ENCODE measurements around the gene MEF2B. TPM values are rescaled to one million over a fixed set of nuclear protein-coding genes. Genes with fewer than 3 reads are reported as not detected.
A peak's percentile ranks its signal among the peaks of the same experiment; 100 is the strongest.

Gene MEF2B
- total and polyA plus RNA-seq, 10 of the 15 experiments (the other 5 are each of a cell fraction or from before 2014, with no cell fraction given) = 0.09 to 33.0 (median 8.9) TPM

DNA sequence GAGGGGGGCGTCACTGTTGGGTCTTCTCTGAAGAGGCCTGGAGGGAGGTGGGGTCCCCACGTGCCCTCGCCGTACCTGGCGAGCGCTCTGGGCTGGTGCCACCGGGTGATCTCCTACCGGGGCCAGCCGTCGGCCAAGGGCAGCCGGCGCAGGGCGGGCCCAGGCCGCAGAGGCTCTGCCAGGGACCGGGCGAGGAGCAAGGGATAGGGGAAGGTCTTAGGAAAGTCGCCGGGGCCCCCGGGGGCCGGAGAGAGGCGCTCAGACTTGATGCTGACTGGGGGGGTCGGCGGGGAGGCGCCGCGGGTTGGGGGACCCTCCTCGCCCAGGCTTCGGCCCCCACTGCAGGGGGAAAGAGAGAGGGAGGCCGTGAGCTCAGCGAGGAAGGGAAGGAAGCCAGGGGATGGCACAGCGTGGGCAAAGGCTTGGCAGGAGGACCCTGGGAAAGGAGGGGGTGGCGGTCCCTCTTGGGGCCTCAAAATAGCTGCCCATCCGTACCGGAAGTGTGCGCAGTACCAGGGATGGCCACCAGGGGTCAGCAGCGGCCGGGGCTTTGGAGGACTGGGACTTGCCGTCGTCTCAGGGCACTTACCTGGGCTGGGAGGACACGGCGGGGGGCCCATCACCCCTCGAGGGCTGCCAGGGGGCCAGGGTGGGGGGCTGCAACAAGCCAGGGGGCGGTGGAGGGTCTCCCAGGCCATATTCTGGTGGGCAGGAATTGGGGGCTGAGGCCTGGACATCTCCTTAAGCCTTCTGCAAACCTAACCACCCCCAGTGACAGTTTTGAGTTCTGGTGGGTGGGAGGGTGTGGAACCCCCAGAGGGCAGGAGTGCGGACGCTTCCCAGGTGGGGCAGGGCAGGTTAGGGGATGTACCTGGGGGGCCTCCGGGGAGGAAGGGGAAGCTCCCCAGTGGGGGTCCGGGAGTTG is 24.1 kb downstream of the MEF2B start (continued):
- TF ChIP-seq STAT3 (IDR thresholded peaks at IDR 0.05; ENCODE audit: low read depth, low read length) = no peak
- no peak for TF ChIP-seq TAF1 (IDR thresholded peaks at IDR 0.05; ENCODE audit: borderline replicate concordance, low read depth, low read length)
- TF ChIP-seq MTA2 (IDR thresholded peaks at IDR 0.05; ENCODE audit: low read depth) = no peak
- TF ChIP-seq TCF12 (IDR thresholded peaks at IDR 0.05; ENCODE audit: low read depth, low read length) = no peak
- peak; percentile 67; the same call in 1 of the 2 replicates for TF ChIP-seq SMARCA5 (IDR thresholded peaks at IDR 0.05)
- TF ChIP-seq, protein P1, sequence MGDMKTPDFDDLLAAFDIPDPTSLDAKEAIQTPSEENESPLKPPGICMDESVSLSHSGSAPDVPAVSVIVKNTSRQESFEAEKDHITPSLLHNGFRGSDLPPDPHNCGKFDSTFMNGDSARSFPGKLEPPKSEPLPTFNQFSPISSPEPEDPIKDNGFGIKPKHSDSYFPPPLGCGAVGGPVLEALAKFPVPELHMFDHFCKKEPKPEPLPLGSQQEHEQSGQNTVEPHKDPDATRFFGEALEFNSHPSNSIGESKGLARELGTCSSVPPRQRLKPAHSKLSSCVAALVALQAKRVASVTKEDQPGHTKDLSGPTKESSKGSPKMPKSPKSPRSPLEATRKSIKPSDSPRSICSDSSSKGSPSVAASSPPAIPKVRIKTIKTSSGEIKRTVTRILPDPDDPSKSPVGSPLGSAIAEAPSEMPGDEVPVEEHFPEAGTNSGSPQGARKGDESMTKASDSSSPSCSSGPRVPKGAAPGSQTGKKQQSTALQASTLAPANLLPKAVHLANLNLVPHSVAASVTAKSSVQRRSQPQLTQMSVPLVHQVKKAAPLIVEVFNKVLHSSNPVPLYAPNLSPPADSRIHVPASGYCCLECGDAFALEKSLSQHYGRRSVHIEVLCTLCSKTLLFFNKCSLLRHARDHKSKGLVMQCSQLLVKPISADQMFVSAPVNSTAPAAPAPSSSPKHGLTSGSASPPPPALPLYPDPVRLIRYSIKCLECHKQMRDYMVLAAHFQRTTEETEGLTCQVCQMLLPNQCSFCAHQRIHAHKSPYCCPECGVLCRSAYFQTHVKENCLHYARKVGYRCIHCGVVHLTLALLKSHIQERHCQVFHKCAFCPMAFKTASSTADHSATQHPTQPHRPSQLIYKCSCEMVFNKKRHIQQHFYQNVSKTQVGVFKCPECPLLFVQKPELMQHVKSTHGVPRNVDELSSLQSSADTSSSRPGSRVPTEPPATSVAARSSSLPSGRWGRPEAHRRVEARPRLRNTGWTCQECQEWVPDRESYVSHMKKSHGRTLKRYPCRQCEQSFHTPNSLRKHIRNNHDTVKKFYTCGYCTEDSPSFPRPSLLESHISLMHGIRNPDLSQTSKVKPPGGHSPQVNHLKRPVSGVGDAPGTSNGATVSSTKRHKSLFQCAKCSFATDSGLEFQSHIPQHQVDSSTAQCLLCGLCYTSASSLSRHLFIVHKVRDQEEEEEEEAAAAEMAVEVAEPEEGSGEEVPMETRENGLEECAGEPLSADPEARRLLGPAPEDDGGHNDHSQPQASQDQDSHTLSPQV (IDR thresholded peaks at IDR 0.05) = no peak
- peak; percentile 98 for TF ChIP-seq RAD21 (IDR thresholded peaks at IDR 0.05; ENCODE audit: insufficient read depth, low read depth, low read length)
- TF ChIP-seq POU2F2 (IDR thresholded peaks at IDR 0.05; ENCODE audit: borderline replicate concordance, low read depth, low read length) = 0 out of 3 replicates have a peak, but pooled peaks have one; percentile 29
- TF ChIP-seq HCFC1 (IDR thresholded peaks at IDR 0.05; ENCODE audit: low read length) = no peak
- TF ChIP-seq, protein P2, sequence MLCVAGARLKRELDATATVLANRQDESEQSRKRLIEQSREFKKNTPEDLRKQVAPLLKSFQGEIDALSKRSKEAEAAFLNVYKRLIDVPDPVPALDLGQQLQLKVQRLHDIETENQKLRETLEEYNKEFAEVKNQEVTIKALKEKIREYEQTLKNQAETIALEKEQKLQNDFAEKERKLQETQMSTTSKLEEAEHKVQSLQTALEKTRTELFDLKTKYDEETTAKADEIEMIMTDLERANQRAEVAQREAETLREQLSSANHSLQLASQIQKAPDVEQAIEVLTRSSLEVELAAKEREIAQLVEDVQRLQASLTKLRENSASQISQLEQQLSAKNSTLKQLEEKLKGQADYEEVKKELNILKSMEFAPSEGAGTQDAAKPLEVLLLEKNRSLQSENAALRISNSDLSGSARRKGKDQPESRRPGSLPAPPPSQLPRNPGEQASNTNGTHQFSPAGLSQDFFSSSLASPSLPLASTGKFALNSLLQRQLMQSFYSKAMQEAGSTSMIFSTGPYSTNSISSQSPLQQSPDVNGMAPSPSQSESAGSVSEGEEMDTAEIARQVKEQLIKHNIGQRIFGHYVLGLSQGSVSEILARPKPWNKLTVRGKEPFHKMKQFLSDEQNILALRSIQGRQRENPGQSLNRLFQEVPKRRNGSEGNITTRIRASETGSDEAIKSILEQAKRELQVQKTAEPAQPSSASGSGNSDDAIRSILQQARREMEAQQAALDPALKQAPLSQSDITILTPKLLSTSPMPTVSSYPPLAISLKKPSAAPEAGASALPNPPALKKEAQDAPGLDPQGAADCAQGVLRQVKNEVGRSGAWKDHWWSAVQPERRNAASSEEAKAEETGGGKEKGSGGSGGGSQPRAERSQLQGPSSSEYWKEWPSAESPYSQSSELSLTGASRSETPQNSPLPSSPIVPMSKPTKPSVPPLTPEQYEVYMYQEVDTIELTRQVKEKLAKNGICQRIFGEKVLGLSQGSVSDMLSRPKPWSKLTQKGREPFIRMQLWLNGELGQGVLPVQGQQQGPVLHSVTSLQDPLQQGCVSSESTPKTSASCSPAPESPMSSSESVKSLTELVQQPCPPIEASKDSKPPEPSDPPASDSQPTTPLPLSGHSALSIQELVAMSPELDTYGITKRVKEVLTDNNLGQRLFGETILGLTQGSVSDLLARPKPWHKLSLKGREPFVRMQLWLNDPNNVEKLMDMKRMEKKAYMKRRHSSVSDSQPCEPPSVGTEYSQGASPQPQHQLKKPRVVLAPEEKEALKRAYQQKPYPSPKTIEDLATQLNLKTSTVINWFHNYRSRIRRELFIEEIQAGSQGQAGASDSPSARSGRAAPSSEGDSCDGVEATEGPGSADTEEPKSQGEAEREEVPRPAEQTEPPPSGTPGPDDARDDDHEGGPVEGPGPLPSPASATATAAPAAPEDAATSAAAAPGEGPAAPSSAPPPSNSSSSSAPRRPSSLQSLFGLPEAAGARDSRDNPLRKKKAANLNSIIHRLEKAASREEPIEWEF (IDR thresholded peaks at IDR 0.05; ENCODE audit: insufficient replicate concordance, low read depth, low read length) = no peak
- TF ChIP-seq, protein P3, sequence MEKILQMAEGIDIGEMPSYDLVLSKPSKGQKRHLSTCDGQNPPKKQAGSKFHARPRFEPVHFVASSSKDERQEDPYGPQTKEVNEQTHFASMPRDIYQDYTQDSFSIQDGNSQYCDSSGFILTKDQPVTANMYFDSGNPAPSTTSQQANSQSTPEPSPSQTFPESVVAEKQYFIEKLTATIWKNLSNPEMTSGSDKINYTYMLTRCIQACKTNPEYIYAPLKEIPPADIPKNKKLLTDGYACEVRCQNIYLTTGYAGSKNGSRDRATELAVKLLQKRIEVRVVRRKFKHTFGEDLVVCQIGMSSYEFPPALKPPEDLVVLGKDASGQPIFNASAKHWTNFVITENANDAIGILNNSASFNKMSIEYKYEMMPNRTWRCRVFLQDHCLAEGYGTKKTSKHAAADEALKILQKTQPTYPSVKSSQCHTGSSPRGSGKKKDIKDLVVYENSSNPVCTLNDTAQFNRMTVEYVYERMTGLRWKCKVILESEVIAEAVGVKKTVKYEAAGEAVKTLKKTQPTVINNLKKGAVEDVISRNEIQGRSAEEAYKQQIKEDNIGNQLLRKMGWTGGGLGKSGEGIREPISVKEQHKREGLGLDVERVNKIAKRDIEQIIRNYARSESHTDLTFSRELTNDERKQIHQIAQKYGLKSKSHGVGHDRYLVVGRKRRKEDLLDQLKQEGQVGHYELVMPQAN (conservative IDR thresholded peaks at IDR 0.05) = no peak
- no peak for TF ChIP-seq POLR2AphosphoS5 (IDR thresholded peaks at IDR 0.05; ENCODE audit: low read length)
- peak in 1 of 2 experiments; percentile 10; a peak in 1 of 4 replicates for TF ChIP-seq BHLHE40 (IDR thresholded peaks at IDR 0.05; ENCODE audit: borderline replicate concordance in 1 of 2, low read depth in 2 of 2, low read length in 1 of 2)
- TF ChIP-seq, protein P4, sequence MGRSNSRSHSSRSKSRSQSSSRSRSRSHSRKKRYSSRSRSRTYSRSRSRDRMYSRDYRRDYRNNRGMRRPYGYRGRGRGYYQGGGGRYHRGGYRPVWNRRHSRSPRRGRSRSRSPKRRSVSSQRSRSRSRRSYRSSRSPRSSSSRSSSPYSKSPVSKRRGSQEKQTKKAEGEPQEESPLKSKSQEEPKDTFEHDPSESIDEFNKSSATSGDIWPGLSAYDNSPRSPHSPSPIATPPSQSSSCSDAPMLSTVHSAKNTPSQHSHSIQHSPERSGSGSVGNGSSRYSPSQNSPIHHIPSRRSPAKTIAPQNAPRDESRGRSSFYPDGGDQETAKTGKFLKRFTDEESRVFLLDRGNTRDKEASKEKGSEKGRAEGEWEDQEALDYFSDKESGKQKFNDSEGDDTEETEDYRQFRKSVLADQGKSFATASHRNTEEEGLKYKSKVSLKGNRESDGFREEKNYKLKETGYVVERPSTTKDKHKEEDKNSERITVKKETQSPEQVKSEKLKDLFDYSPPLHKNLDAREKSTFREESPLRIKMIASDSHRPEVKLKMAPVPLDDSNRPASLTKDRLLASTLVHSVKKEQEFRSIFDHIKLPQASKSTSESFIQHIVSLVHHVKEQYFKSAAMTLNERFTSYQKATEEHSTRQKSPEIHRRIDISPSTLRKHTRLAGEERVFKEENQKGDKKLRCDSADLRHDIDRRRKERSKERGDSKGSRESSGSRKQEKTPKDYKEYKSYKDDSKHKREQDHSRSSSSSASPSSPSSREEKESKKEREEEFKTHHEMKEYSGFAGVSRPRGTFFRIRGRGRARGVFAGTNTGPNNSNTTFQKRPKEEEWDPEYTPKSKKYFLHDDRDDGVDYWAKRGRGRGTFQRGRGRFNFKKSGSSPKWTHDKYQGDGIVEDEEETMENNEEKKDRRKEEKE (IDR thresholded peaks at IDR 0.05) = no peak
